CD4-positive, alpha-beta T cell treated with Interleukin-6 for 4 hours (primary cell): ENCODE data around the gene ERF.
"Not testable (repeated sequence)": the region's sequence is repeated elsewhere in the genome, so short reads cannot be mapped to it uniquely, and the experiment has no call there.

Source experiments
- DNase-seq: peaks from one replicate; pipeline ENCODE4 v3.0.0-alpha.2; 2020; ENCODE audit warnings: mixed read lengths

ERF gene

GRCh38 chr19:42275103-42275502 is 20.2 kb upstream of the ERF start:
- DNase-seq: no peak

GRCh38 chr19:42274065-42274682 is 19.2 kb upstream of the ERF start:
- no peak for DNase-seq

GRCh38 chr19:42273407-42274064 is 18.6 kb upstream of the ERF start:
- DNase-seq: no peak

- DNase-seq: no peak
Observed at GRCh38 chr19:42272989-42273406, 18.1 kb upstream of the ERF start.

GRCh38 chr19:42272535-42272897 is 17.6 kb upstream of the ERF start:
- no peak for DNase-seq

- no peak for DNase-seq
Observed at GRCh38 chr19:42271861-42272534, 17.1 kb upstream of the ERF start.

- no peak for DNase-seq
Observed at GRCh38 chr19:42271045-42271419, 16.1 kb upstream of the ERF start.

- DNase-seq: peak; percentile 73
Observed at GRCh38 chr19:42270346-42271044, 15.6 kb upstream of the ERF start.

GRCh38 chr19:42269478-42270345 is 14.8 kb upstream of the ERF start:
- no peak for DNase-seq

GRCh38 chr19:42268704-42269477 is 14.0 kb upstream of the ERF start, which contains the start of gene CIC:
TSS of gene CIC (plus strand) at chr19:42269252. CDS start at chr19:42271784, 2,532 bp downstream.
- peak; percentile 100 for DNase-seq

- DNase-seq: peak; percentile 99
Observed at GRCh38 chr19:42268142-42268703, 13.3 kb upstream of the ERF start.

GRCh38 chr19:42267644-42268141 is 12.8 kb upstream of the ERF start:
- DNase-seq: no peak

GRCh38 chr19:42266928-42267603 is 12.1 kb upstream of the ERF start:
- not testable (repeated sequence) for DNase-seq

GRCh38 chr19:42266105-42266504 is 11.2 kb upstream of the ERF start:
- DNase-seq: not testable (repeated sequence)

GRCh38 chr19:42261763-42262162 is 6.8 kb upstream of the ERF start:
- no peak for DNase-seq

- DNase-seq: not testable (repeated sequence)
Observed at GRCh38 chr19:42257842-42258241, 2.9 kb upstream of the ERF start.

- no peak for DNase-seq
Observed at GRCh38 chr19:42255766-42256745, 1.1 kb upstream of the ERF start.

GRCh38 chr19:42254089-42254849 is 659 bp downstream of the ERF start:
- peak; percentile 84 for DNase-seq
